Measurements from ENCODE around the gene TMEM270. TPM values are rescaled to one million over a fixed set of nuclear protein-coding genes. Genes with fewer than 3 reads are reported as not detected.
"Not testable (repeated sequence)": the region's sequence is repeated elsewhere in the genome, so short reads cannot be mapped to it uniquely, and the experiment has no call there.

TMEM270 gene
- total RNA-seq (2014; rRNA removed; shearing (Covaris generic); ENCODE audit: low replicate concordance): not detected in 2 replicates

- no peaks in the 10 kb centered on the region for H3K36me3 ChIP-seq
These were observed at the start of gene TMEM270 for GRCh38 chr7:73860859-73861258. Gene TMEM270, plus strand, starts transcription at chr7:73861159. Its CDS starts 36 bp downstream, at chr7:73861195.

GRCh38 chr7:73811760-73812168 lies 49.2 kb upstream of the TMEM270 start:
- Histone ChIP-seq H3K36me3 (no peaks in the 10 kb centered on the region), H3K9me3 (no peaks in the 10 kb centered on the region), H3K27me3 (no peaks in the 10 kb centered on the region), H3K4me3 (no peak overlapping the region)
- no peak for DNase-seq

More at GRCh38 chr7:73860859-73861258, at the start of gene TMEM270:
- Histone ChIP-seq H3K4me3 (no peak within 1 kb of the TSS), H3K27me3 (no peaks in the 10 kb centered on the region), H3K9me3 (no peaks in the 10 kb centered on the region)
- no peak for DNase-seq

DNA sequence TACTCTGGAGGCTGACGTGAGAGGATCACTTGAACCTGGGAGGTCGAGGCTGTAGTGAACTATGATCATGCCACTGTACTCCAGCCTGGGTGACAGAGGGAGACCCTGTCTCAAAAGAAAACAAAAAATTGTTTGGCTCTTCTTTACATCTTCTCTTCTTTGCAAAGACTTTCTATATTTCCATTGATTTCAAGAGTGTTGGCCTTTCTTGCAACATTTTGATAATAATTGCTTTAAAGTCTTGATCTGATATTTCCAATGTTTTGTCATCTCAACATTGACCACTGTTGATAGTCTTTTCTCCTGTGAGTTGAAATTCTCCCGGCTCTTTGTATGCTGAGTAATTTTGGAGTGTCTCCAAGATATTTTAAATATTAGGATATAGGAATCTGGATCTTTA lies 48.0 kb upstream of the TMEM270 start:
- DNase-seq: no peak
- Histone ChIP-seq H3K9me3 (no peaks in the 10 kb centered on the region), H3K27me3 (no peaks in the 10 kb centered on the region), H3K4me3 (no peak overlapping the region), H3K36me3 (no peaks in the 10 kb centered on the region)

GRCh38 chr7:73815436-73815835 lies 45.5 kb upstream of the TMEM270 start:
- Histone ChIP-seq H3K4me3 (no peak overlapping the region), H3K9me3 (no peaks in the 10 kb centered on the region), H3K27me3 (no peaks in the 10 kb centered on the region), H3K36me3 (no peaks in the 10 kb centered on the region)
- DNase-seq: no peak

DNA sequence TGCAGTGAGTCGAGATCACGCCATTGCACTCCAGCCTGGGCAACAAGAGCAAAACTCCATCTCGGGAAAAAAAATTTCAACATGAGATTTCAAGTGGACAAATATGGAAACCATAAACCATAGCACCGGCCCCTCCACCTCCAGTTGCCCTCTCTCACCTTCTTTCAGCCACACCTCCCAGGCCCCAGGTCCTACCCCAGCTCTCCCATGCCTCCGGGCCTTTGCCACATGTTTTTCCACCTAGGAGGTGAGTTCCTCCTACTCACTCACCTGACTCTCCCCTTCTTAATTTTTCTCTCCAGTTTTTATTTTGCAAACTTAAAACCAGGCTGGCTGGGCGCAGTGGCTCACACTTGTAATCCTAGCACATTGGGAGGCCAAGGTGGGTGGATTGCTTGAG lies 43.8 kb upstream of the TMEM270 start:
- Histone ChIP-seq H3K27me3 (no peaks in the 10 kb centered on the region), H3K9me3 (no peaks in the 10 kb centered on the region), H3K4me3 (no peak overlapping the region), H3K36me3 (no peaks in the 10 kb centered on the region)
- no peak for DNase-seq

- no peaks in the 10 kb centered on the region for H3K36me3 ChIP-seq
- H3K4me3 ChIP-seq: no peak overlapping the region
- DNase-seq: no peak
- no peaks in the 10 kb centered on the region for H3K9me3 ChIP-seq
- H3K27me3 ChIP-seq: no peaks in the 10 kb centered on the region
These were observed 40.9 kb upstream of the TMEM270 start for GRCh38 chr7:73820013-73820412.

DNA sequence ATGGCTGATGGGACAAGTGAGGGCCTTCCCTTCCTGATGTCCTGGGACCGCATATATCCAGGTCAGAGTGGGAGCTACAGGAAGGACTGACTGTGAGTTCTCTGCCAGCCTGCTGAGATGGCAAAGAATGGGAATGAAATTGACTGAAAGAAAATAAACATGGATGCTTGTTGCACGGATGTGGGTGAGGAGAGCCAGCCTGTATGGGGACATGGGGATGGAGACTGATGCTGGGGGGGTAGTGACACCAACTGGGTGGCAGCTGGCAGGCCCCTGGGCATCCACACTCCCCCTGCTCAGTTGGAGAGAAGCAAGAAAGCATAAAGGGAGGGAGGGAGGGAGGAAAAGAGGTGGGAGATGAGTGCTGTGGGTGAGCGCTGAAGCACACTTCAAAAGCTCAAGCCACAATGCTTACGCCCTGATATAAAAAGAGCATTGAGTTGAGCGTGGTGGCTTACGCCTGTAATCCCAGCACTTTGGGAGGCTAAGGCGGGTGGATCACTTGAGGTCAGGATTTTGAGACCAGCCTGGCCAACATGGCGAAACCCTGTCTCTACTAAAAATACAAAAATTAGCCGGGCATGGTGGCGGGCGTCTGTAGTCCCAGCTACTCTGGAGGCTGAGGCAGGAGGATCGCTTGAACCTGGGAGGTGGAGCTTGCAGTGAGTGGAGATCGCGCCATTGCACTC lies 39.2 kb upstream of the TMEM270 start:
- H3K27me3 ChIP-seq, H3K4me3 ChIP-seq, H3K9me3 ChIP-seq, H3K36me3 ChIP-seq, DNase-seq: not testable (repeated sequence)

- H3K9me3 ChIP-seq: no peaks in the 10 kb centered on the region
- no peaks in the 10 kb centered on the region for H3K36me3 ChIP-seq
- no peak overlapping the region for H3K4me3 ChIP-seq
- peak; percentile 97 for DNase-seq
- H3K27me3 ChIP-seq: no peaks in the 10 kb centered on the region
These were observed 38.4 kb upstream of the TMEM270 start for GRCh38 chr7:73822319-73823173.

GRCh38 chr7:73823257-73823656 lies 37.7 kb upstream of the TMEM270 start:
- no peaks in the 10 kb centered on the region for H3K27me3 ChIP-seq
- DNase-seq: no peak
- no peak overlapping the region for H3K4me3 ChIP-seq

GRCh38 chr7:73823873-73824592 lies 36.9 kb upstream of the TMEM270 start:
- Histone ChIP-seq H3K27me3 (no peaks in the 10 kb centered on the region), H3K4me3 (no peak overlapping the region), H3K36me3 (no peaks in the 10 kb centered on the region), H3K9me3 (no peaks in the 10 kb centered on the region)
- no peak for DNase-seq

More at GRCh38 chr7:73823257-73823656, 37.7 kb upstream of the TMEM270 start:
- Histone ChIP-seq H3K36me3 (no peaks in the 10 kb centered on the region), H3K9me3 (no peaks in the 10 kb centered on the region)

GRCh38 chr7:73824986-73825385 lies 36.0 kb upstream of the TMEM270 start:
- no peaks in the 10 kb centered on the region for H3K27me3 ChIP-seq
- peak; percentile 61 for DNase-seq
- no peak overlapping the region for H3K4me3 ChIP-seq
- no peaks in the 10 kb centered on the region for H3K36me3 ChIP-seq
- no peaks in the 10 kb centered on the region for H3K9me3 ChIP-seq

GRCh38 chr7:73827567-73828106 lies 33.3 kb upstream of the TMEM270 start:
- H3K36me3 ChIP-seq: no peaks in the 10 kb centered on the region
- no peaks in the 10 kb centered on the region for H3K9me3 ChIP-seq
- no peak overlapping the region for H3K4me3 ChIP-seq
- no peaks in the 10 kb centered on the region for H3K27me3 ChIP-seq
- no peak for DNase-seq

DNA sequence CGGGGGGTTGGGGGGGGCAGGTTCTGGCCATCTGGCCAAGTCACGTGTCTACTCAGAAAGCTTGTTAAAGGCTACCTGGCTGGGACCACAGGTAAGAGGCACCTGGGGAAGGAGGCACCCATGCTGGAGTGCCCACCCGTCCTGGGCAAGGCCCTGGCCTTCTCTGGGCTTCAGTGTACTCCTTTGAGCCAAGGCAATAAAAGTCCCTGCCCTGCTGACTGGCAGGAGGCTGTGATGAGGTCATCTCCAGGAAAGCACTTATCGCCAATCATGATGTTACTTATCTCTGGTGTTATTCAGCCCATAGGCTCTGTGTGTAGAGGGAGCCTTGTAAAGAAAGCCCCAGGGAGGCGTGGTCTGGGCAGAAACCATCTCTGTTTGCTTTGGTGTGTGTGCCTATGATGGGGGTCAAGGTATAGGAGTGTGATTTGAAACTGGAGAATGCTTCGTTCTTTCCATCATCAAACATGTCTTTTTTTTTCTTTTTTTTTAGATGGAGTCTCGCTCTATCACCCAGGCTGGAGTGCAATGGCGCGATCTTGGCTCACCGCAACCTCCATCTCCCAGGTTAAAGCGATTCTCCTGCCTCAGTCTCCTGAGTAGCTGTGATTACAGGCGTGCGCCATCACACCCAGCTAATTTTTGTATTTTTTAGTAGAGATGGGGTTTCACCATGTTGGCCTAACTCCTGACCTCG lies 32.7 kb upstream of the TMEM270 start:
- Histone ChIP-seq H3K36me3 (no peaks in the 10 kb centered on the region), H3K4me3 (no peak overlapping the region)
- peak; percentile 71 for DNase-seq

GRCh38 chr7:73828972-73829371 lies 32.0 kb upstream of the TMEM270 start:
- Histone ChIP-seq H3K9me3 (no peaks in the 10 kb centered on the region), H3K27me3 (no peaks in the 10 kb centered on the region), H3K4me3 (no peak overlapping the region), H3K36me3 (no peaks in the 10 kb centered on the region)
- no peak for DNase-seq

More for the DNA sequence above, 32.7 kb upstream of the TMEM270 start:
- Histone ChIP-seq H3K9me3 (no peaks in the 10 kb centered on the region), H3K27me3 (no peaks in the 10 kb centered on the region)

GRCh38 chr7:73829505-73829904 lies 31.5 kb upstream of the TMEM270 start:
- DNase-seq: no peak
- H3K4me3 ChIP-seq: no peak overlapping the region
- no peaks in the 10 kb centered on the region for H3K27me3 ChIP-seq
- H3K9me3 ChIP-seq: no peaks in the 10 kb centered on the region
- no peaks in the 10 kb centered on the region for H3K36me3 ChIP-seq

DNA sequence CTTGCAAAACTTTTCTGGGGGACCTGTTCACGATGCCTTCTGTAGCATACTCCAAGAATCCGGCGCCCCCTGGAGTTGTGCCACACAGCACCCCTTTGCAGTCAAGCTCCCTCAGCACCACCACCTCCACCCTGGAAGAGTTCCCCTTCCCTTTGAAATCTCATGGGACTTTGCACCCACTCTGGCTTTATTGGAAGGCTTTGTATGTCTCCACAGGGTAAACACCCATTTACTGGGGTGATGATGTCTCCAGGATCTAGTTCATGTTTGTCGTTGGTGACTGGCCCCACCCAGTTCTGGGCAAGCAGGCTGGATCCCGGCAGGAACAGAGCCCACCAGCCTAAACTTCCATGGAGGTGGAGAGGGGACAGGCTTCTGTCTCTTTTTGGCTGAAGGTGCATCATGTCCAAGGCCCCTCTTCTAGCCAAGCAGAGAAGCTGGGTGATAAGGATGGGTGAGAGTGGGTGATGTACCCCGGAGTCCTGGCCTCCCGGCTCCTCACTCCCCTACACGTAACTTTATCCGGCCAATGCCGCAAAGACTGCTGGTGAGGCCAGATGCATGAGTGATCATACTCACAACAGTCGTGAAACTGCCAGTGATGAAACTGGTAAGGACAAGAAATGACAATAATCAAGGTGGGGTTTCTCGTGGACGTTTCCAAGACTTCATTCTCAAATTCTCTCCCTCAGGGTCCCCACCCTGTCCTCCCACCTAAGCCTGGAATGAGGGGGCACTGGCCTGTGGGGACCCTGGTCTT lies 30.9 kb upstream of the TMEM270 start:
- no peaks in the 10 kb centered on the region for H3K9me3 ChIP-seq
- no peaks in the 10 kb centered on the region for H3K27me3 ChIP-seq
- H3K36me3 ChIP-seq: no peaks in the 10 kb centered on the region
- H3K4me3 ChIP-seq: no peak overlapping the region
- no peak for DNase-seq
